ENCODE results near the gene MRPL4. TPM values are rescaled to one million over a fixed set of nuclear protein-coding genes. Genes with fewer than 3 reads are reported as not detected.

MRPL4 gene
- total and polyA plus RNA-seq, 4 donors, result 21.5 to 74.8 (median 33.7) TPM

- Histone ChIP-seq H3K9ac (ENCODE audit: low read depth in 1 of 2, low read length in 2 of 2) (no peak overlapping the region), H3K4me1 (ENCODE audit: control insufficient read depth in 4 of 4, insufficient read depth in 4 of 4, low read length in 3 of 4) (peaks cover 0 to 5% (median 3%) of the 10 kb centered on the region in 4 donors), H3K36me3 (ENCODE audit: control insufficient read depth in 4 of 4, insufficient read depth in 3 of 4, low read depth in 1 of 4, low read length in 3 of 4) (peaks cover 10 to 40% (median 23%) of the 10 kb centered on the region in 4 donors), H3K27me3 (ENCODE audit: control insufficient read depth in 4 of 4, insufficient read depth in 4 of 4, low read length in 3 of 4) (no peaks in the 10 kb centered on the region), H3K27ac (ENCODE audit: low read depth in 1 of 2, low read length in 2 of 2) (no peak overlapping the region), H3K9me3 (ENCODE audit: control insufficient read depth in 4 of 4, low read length in 3 of 4) (no peaks in the 10 kb centered on the region), H3K4me3 (ENCODE audit: low read depth in 1 of 3, low read length in 3 of 3) (no peak overlapping the region)
- WGBS, result 97% methylated on average over 18 of the region's 18 CpGs
- no peak for DNase-seq (ENCODE audit: low spot score)
- TF ChIP-seq JUND (IDR thresholded peaks at IDR 0.05) (no peak), HNF4G (IDR thresholded peaks at IDR 0.05) (no peak), TAF1 (conservative IDR thresholded peaks at IDR 0.05) (no peak), ZBTB33 (IDR thresholded peaks at IDR 0.05) (no peak), REST (IDR thresholded peaks at IDR 0.05) (no peak), RXRA (IDR thresholded peaks at IDR 0.05) (no peak), CTCF (IDR thresholded peaks at IDR 0.05; ENCODE audit: low read depth, low read length, missing input control) (no peak), MAX (IDR thresholded peaks at IDR 0.05) (no peak), NR2F2 (IDR thresholded peaks at IDR 0.05) (no peak), HNF4A (conservative IDR thresholded peaks at IDR 0.05) (no peak), FOXA1 (IDR thresholded peaks at IDR 0.05) (no peak), ATF3 (IDR thresholded peaks at IDR 0.05) (no peak), FOXA2 (IDR thresholded peaks at IDR 0.05) (no peak), YY1 (IDR thresholded peaks at IDR 0.05) (no peak)
These were observed 6.2 kb downstream of the MRPL4 start for GRCh38 chr19:10258080-10258710.

All from liver (tissue), 9 donors.